HG03175 (cell line): ENCODE measurements around the gene NT5C1B.

ENCODE experiments used
- ATAC-seq: cut with Tn5 transposase; IDR thresholded peaks from one replicate; pipeline ENCODE4 v1.9.1; 2021; ENCODE audit warnings: mild to moderate bottlenecking, moderate library complexity; ENCODE audit not compliant: unreplicated experiment

The NT5C1B gene

GRCh38 chr2:18552351-18553077, 36.9 kb downstream of the NT5C1B start:
- ATAC-seq, result no peak

DNA sequence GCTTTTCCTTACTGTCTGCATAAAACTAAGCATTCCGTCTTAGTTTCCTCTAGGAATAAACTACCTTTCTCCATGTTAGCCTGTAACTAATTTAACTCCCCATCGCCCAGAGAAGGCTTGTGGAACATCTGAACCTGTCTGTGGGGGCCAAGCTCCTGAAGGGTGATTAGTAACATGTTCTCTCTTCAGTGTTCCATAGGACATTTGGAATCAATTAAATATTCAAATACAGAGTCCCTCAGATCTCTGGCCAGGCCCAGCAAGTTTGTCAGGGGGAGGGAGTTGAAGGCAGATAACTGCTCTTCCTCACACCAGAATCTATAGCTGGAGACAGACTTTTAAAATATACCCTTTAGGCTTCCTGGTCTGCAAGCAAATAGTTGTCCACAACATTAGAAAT, 37.7 kb downstream of the NT5C1B start:
- ATAC-seq, result no peak

GRCh38 chr2:18551169-18551568, 38.2 kb downstream of the NT5C1B start:
- no peak for ATAC-seq

GRCh38 chr2:18550433-18550832, 38.9 kb downstream of the NT5C1B start:
- no peak for ATAC-seq

- ATAC-seq, result no peak
These were observed 40.3 kb downstream of the NT5C1B start for GRCh38 chr2:18549083-18549482.

DNA sequence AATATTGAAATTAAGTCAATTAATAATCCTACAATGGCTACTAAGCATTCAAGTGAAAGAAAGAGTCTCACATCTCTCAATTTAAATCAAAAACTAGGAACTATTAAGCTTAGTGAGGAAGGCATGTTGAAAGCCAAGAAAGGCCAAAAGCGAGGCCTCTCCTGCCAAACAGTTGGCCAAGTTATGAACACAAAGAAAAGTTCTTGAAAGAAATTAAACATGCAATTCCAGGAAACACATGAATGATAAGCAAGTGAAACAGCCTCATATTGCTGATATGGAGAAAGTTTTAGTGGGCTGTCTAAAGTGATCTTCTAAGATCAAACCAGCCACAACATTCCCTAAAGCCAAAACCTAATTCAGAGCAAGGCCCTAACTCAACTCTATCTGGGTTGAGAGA, 40.7 kb downstream of the NT5C1B start:
- no peak for ATAC-seq

GRCh38 chr2:18546567-18546966, 42.8 kb downstream of the NT5C1B start:
- ATAC-seq, result no peak

GRCh38 chr2:18545384-18545783, 44.0 kb downstream of the NT5C1B start:
- ATAC-seq, result no peak

DNA sequence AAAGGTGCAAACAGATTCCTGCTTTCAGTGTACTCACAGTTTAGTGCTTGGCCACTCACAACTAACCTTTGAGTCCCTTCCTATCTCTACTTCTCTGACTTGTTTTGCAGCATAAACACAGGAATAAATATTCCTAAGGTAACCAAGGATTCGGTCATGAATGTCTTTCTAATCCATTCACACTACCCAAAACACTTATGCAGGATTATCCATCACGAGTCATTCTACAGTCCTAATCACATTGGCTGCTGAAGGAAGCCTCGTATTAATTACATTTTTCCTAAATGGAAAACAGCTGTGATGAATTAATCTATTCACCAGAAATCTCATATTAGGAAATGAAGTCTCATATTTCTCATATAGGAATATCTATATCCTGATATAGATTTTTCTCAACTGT, 45.2 kb downstream of the NT5C1B start:
- ATAC-seq, result no peak

DNA sequence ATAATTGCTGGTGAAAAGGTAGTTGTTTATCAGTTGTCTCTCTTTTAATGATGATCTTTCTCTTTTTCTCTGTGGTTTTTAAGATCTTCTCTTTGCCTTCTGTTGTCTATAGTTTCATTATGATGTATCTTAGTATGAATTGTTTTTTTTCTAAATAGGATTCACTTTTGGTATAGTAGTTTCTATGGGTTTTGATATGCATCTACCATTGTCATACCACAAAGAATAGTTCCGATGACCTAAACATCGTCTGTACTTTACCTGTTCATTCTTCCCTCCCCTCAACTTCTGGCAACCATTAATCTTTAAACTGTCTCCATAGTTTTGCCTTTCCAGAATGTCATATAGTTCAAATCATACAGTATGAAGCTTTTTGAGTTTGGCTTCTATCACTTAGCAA, 48.5 kb downstream of the NT5C1B start:
- no peak for ATAC-seq

- ATAC-seq, result no peak
These were observed 52.7 kb downstream of the NT5C1B start for GRCh38 chr2:18536697-18537096.

- ATAC-seq, result no peak
These were observed 53.3 kb downstream of the NT5C1B start for GRCh38 chr2:18536100-18536499.

- ATAC-seq, result no peak
These were observed 58.2 kb downstream of the NT5C1B start for GRCh38 chr2:18531194-18531593.

- no peak for ATAC-seq
These were observed 61.5 kb downstream of the NT5C1B start for GRCh38 chr2:18527822-18528221.

GRCh38 chr2:18527326-18527725, 62.0 kb downstream of the NT5C1B start:
- no peak for ATAC-seq

DNA sequence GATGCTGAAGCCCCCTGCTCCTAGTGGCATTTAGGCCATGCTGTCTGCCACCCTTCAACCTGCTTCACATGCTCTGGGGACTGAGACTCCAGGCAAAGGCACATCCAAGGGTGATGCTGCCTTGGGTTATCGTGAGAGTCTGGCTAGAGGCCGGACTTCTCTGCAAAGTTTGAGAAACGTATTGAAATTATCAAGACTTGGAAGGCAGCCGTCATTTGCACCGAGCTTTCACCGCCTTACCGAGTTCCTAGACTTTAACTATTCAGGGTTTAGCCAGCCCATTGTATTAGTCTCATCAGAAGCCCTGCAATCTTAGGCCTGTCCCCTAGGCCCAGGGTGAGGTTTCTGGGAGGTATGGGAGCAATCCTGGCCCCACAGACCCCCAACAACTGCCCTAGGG, 62.9 kb downstream of the NT5C1B start:
- ATAC-seq, result no peak

GRCh38 chr2:18525852-18526251, 63.5 kb downstream of the NT5C1B start:
- ATAC-seq, result no peak

GRCh38 chr2:18525236-18525635, 64.1 kb downstream of the NT5C1B start:
- no peak for ATAC-seq

GRCh38 chr2:18522484-18523146, 66.8 kb downstream of the NT5C1B start:
- ATAC-seq, result no peak

- ATAC-seq, result peak; percentile 77
These were observed 68.6 kb downstream of the NT5C1B start for GRCh38 chr2:18520451-18521425.

DNA sequence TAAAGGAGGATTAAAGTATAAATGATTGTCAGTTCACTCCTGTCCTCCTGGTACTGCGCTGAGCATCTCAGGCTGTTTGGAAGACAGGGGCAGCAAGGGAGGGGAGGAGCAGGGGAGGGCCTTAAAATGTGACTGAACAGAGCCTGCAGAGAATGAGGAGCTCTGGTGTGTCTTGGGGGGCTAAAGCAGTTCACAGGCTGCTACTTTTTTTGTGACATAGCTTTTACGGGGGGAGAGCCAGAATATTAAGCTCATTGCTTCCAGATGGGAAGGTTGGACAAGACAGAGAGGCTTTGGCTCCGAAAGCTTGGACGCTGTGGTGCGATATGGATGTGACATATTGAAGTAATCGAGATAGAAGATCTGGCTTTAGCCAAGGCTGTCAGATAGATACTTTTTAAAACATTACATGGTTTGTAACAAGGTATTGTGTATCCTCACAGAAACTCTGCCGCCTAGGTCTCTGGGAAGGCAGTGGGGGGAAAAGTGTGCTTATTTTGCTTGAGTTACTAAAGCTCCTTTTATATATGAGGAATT, 69.4 kb downstream of the NT5C1B start:
- no peak for ATAC-seq
